HG03280 (cell line): ENCODE data around the gene ACKR2.
"Not testable (repeated sequence)": the region's sequence is repeated elsewhere in the genome, so short reads cannot be mapped to it uniquely, and the experiment has no call there.

ENCODE experiments used
- ATAC-seq: cut with Tn5 transposase; IDR thresholded peaks from one replicate; pipeline ENCODE4 v1.9.1; 2021; ENCODE audit warnings: mild to moderate bottlenecking, moderate library complexity; ENCODE audit not compliant: unreplicated experiment

ACKR2 gene

GRCh38 chr3:42883251-42883930, 74.1 kb downstream of the ACKR2 start:
- ATAC-seq = not testable (repeated sequence)

GRCh38 chr3:42884324-42884723, 75.1 kb downstream of the ACKR2 start:
- no peak for ATAC-seq

GRCh38 chr3:42886294-42886822, 77.1 kb downstream of the ACKR2 start:
- ATAC-seq = no peak

- ATAC-seq = no peak
These were observed 77.8 kb downstream of the ACKR2 start for GRCh38 chr3:42887084-42887483.

GRCh38 chr3:42891042-42891441, 81.8 kb downstream of the ACKR2 start:
- no peak for ATAC-seq

- no peak for ATAC-seq
These were observed 82.9 kb downstream of the ACKR2 start for GRCh38 chr3:42892169-42892568.

- ATAC-seq = no peak
These were observed 83.6 kb downstream of the ACKR2 start for GRCh38 chr3:42892807-42893206.

- no peak for ATAC-seq
These were observed 85.7 kb downstream of the ACKR2 start for GRCh38 chr3:42894698-42895579.

GRCh38 chr3:42895580-42895868, 86.3 kb downstream of the ACKR2 start:
- no peak for ATAC-seq

- ATAC-seq = no peak
These were observed 89.8 kb downstream of the ACKR2 start for GRCh38 chr3:42898896-42899675.

- ATAC-seq = no peak
These were observed 91.2 kb downstream of the ACKR2 start for GRCh38 chr3:42900226-42901072.

- no peak for ATAC-seq
These were observed 91.8 kb downstream of the ACKR2 start for GRCh38 chr3:42901073-42901415.

- no peak for ATAC-seq
These were observed 93.0 kb downstream of the ACKR2 start for GRCh38 chr3:42902257-42902656.

- no peak for ATAC-seq
These were observed 94.8 kb downstream of the ACKR2 start for GRCh38 chr3:42904076-42904475.

- ATAC-seq = no peak
These were observed 96.5 kb downstream of the ACKR2 start for GRCh38 chr3:42905740-42906069.

GRCh38 chr3:42906070-42906847, 97.0 kb downstream of the ACKR2 start, which contains the start of gene ZNF662:
TSS of gene ZNF662 (plus strand) at chr3:42906142. CDS start at chr3:42908115, 1,973 bp downstream.
- ATAC-seq = no peak

- no peak for ATAC-seq
These were observed 97.6 kb downstream of the ACKR2 start for GRCh38 chr3:42906848-42907183.

- ATAC-seq = no peak
These were observed 99.4 kb downstream of the ACKR2 start for GRCh38 chr3:42908675-42909074.

GRCh38 chr3:42911551-42911950, 102.3 kb downstream of the ACKR2 start:
- ATAC-seq = no peak
